Iris pigment epithelial cell (primary cell): ENCODE results near the gene ADCY4.

Experiments used
- DNase-seq: peaks from one replicate; pipeline ENCODE4 v3.0.0-alpha.2; 2011; ENCODE audit warnings: low read depth

Gene ADCY4

GRCh38 chr14:24273422-24273998, 61.4 kb downstream of the ADCY4 start:
- DNase-seq, result no peak

DNA sequence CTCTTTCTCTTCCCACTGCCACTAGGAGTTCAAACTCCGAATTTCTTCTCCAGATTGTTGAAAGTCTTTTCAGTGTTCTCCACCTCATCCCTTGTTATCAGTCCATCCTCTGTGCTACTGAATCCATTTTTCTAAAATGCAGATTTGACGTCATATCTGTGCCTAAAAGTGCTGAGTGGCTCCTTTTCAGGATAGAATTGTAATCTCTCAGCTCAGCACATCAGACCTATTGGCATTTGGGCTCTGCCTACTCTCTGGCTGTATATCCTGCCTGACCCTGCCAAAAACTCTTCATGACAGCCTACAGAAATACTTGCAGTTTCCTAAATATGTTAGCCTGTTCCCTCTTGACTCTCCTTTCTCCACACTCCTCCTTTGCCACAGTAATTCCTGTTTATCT, 62.4 kb downstream of the ADCY4 start:
- DNase-seq, result no peak

DNA sequence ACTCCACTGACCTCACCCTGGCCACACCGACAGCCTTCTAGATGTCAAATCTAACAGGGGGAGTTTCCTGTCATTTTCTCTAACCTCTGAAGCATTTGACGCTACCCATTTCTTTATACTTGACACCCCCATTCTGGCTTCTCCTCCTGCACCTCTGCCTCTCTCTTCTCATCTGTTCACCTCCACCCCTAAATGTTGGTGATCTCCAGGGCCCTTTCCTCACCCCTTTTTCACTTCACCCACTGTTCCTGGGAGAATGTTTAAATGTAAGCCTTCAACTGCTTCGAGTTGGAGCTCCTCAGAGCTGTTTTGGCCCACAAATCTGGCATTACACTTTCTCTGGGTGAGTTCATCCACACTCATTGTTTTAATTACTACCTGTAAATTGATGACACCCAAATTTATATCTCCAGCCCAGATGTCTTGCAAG, 63.0 kb downstream of the ADCY4 start:
- DNase-seq, result no peak

- peak; percentile 87 for DNase-seq
These were observed 63.6 kb downstream of the ADCY4 start, which contains the start of gene RABGGTA for GRCh38 chr14:24271134-24271833. RABGGTA (minus strand) TSS chr14:24271597; CDS start chr14:24271115, 482 bp downstream.

DNA sequence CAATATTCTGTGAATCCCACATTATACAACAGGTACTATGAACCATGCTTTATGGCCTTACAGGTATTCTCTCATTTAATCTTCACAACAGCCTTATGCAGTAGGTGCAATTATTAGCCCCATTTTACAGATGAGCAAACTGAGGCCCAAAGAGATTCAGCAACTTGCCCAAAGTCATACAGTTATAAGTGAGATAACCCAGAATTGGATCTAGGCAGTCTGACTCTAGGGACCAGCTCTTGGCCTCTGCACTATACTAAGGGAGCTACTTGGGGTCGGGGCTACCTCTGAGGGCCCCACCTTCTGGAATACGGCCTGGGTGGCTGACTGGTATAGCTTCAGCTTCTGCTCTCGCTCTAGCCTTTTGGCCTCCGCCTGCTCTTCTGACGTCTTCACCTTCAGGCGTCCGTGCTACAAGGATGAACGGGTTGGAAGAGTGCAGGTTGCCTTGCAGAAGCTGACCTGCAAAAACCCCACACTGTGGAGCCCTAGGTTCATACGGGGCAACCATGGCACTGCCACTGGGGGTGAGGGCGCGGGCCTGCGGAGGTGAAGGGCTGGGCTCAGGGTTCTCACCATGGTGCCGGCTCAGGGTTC, 64.2 kb downstream of the ADCY4 start:
- no peak for DNase-seq

- no peak for DNase-seq
These were observed 64.8 kb downstream of the ADCY4 start for GRCh38 chr14:24269910-24270536.

GRCh38 chr14:24269368-24269767, 65.5 kb downstream of the ADCY4 start:
- DNase-seq, result no peak
